Endometrial microvascular endothelial cells (primary cell): Measurements from ENCODE around the gene LMAN2L. TPM values are rescaled to one million over a fixed set of nuclear protein-coding genes. Genes with fewer than 3 reads are reported as not detected.

Experiments used
- in situ Hi-C: cut with HindIII; loops from 2 replicates; pipeline ENCODE4 v1.10.0; 2017; ENCODE audit warnings: low sequenced_read_pairs, low pct_unique_long_range_greater_than_20kb; ENCODE audit errors: inconsistent ontology term
- total RNA-seq: library from RNA; depleted of rRNA; stranded (reverse); fragments of >200 nt; gene quantifications from one replicate; pipeline ENCODE4 v1.2.3, GENCODE V29; 2015; ENCODE audit errors: inconsistent ontology term

The LMAN2L gene
- total RNA-seq, 1 donor from 2014 or later, result 23.5 TPM

GRCh38 chr2:96726131-96726530 is 13.7 kb downstream of the LMAN2L start:
- in situ Hi-C loops, result no loop called here

- in situ Hi-C loops, result no loop called here
These were observed 23.5 kb downstream of the LMAN2L start for GRCh38 chr2:96716388-96716787.

GRCh38 chr2:96715658-96716057 is 24.2 kb downstream of the LMAN2L start:
- in situ Hi-C loops, result no loop called here

- in situ Hi-C loops, result no loop called here
These were observed 28.9 kb downstream of the LMAN2L start for GRCh38 chr2:96710985-96711384.

- in situ Hi-C loops, result no loop called here
These were observed 36.7 kb downstream of the LMAN2L start for GRCh38 chr2:96703021-96703751.

- in situ Hi-C loops, result no loop called here
These were observed 37.6 kb downstream of the LMAN2L start for GRCh38 chr2:96702098-96702785.

- in situ Hi-C loops, result no loop called here
These were observed 38.2 kb downstream of the LMAN2L start for GRCh38 chr2:96701636-96702035.

- in situ Hi-C loops, result no loop called here
These were observed 39.8 kb downstream of the LMAN2L start for GRCh38 chr2:96700086-96700485.

GRCh38 chr2:96699621-96700020 is 40.2 kb downstream of the LMAN2L start:
- in situ Hi-C loops, result no loop called here

- in situ Hi-C loops, result no loop called here
These were observed 40.8 kb downstream of the LMAN2L start for GRCh38 chr2:96699021-96699420.

- in situ Hi-C loops, result no loop called here
These were observed 41.5 kb downstream of the LMAN2L start for GRCh38 chr2:96698221-96698861.

GRCh38 chr2:96697476-96697875 is 42.4 kb downstream of the LMAN2L start:
- in situ Hi-C loops, result no loop called here

GRCh38 chr2:96695602-96696001 is 44.3 kb downstream of the LMAN2L start:
- in situ Hi-C loops, result no loop called here

GRCh38 chr2:96694816-96695455 is 44.9 kb downstream of the LMAN2L start:
- in situ Hi-C loops, result no loop called here

- in situ Hi-C loops, result no loop called here
These were observed 45.6 kb downstream of the LMAN2L start for GRCh38 chr2:96694279-96694678.

- in situ Hi-C loops, result no loop called here
These were observed 46.3 kb downstream of the LMAN2L start for GRCh38 chr2:96693286-96694200.

- in situ Hi-C loops, result no loop called here
These were observed 47.5 kb downstream of the LMAN2L start for GRCh38 chr2:96692094-96692971.
